ENCODE data around the gene PPARA. TPM values are rescaled to one million over a fixed set of nuclear protein-coding genes. Genes with fewer than 3 reads are reported as not detected.
A peak's percentile ranks its signal among the peaks of the same experiment; 100 is the strongest.

PPARA gene
- total and polyA plus RNA-seq, 12 donors, result 15.5 to 89.5 (median 79.9) TPM

DNA sequence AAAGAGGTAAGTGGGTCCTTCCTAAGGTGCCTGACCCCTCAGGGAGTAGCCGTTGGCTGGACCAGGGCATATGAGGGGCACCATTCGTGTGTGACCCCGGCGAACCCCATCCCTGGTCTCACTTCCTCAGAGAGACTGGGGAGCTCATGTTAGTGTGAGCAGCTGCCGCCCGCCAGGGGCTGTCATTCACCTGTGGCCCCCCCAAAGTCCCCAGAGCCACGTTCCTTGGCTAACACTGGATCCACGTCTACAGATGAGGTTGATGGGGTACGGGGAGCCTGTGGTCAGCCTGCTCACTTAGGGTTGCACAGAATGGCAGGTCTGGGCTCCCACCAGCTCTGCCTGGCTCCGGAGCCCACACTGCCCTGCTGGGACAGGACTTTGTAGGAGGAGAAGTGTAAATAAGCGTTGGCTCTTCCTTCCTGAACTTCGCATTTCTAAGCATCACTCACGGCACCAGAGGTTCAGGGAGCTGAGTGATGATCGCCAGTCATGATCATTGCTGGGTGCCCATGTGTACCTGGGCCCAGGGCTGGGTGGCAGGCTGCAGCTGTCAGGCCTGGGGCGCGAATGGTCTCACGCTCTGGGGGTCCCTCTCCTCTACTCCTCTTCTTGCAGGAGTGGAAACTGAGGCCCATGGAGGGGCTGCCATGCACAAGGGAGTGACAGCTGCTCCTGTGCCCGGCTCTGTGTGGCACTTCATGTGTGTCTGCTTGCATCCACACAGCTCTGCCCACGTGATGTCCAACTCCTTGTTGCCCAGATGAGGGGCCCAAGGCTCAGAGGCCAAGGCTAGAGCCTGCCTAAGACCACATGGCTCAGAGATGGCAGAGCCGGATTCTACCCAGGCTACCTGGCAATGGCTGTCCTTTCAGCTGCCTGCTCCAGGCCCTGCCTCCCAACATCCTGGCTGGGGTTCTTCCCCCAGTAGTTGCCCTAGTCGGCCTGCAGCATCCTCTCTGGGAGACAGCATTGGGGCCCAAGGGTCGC is 128.6 kb downstream of the PPARA start:
- peaks cover 0 to 100% (median 63%) of the 10 kb centered on the region in 9 donors for H3K36me3 ChIP-seq
- H3K9me3 ChIP-seq, result no peaks in the 10 kb centered on the region
- TF ChIP-seq, protein P1, sequence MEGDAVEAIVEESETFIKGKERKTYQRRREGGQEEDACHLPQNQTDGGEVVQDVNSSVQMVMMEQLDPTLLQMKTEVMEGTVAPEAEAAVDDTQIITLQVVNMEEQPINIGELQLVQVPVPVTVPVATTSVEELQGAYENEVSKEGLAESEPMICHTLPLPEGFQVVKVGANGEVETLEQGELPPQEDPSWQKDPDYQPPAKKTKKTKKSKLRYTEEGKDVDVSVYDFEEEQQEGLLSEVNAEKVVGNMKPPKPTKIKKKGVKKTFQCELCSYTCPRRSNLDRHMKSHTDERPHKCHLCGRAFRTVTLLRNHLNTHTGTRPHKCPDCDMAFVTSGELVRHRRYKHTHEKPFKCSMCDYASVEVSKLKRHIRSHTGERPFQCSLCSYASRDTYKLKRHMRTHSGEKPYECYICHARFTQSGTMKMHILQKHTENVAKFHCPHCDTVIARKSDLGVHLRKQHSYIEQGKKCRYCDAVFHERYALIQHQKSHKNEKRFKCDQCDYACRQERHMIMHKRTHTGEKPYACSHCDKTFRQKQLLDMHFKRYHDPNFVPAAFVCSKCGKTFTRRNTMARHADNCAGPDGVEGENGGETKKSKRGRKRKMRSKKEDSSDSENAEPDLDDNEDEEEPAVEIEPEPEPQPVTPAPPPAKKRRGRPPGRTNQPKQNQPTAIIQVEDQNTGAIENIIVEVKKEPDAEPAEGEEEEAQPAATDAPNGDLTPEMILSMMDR (IDR thresholded peaks at IDR 0.05), result no peak
- H3K4me3 ChIP-seq, result no peak overlapping the region
- H3K4me1 ChIP-seq, result peaks cover 4 to 28% (median 17%) of the 10 kb centered on the region in 9 donors
- no peak for DNase-seq
- H3K27ac ChIP-seq, result peak overlapping the region in 2 of 10 donors; percentile 72 to 77
- H3K27me3 ChIP-seq, result no peaks in the 10 kb centered on the region
- intact Hi-C loops (cut with DNase I), result no loop called here
- WGBS, 2 donors, result 94 to 96% methylated on average over 22 of the region's 22 CpGs
- no peak for ATAC-seq

DNA sequence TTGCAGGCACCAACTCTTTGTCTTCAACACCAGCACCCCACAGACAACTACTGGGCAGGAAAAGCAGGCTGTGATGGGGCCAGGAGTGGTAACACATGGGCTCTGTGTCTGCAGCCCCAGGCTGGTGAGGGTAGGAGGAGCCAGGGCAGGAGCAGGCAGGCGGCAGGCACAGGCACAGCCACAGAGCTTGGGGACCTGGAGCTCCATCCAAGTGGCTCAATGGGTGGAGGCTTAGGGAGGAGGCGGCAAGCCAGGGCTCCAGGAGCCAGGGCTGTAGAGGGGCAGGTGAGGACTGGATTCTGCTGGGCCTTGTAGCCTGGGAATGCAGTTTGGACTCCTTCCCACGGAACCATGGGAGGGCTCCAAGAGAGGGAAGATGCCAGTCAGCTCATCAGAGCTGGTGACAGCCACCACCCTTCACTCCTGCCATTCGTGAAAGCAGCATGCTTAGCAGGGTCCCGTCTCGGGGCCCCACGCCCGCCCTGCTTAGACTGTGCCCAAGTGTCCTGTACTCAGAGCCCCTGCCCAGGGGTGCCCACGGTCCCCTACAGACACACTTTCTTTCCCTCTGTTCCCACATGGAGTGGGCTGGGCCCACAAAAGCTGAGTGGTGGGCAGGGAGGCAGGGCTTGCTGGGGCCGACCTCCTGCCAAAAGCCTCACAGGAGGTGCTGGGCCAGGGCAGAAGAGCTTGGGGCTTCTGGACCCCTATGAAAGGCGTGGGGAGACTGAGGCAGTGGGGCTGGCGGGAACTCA is 129.9 kb downstream of the PPARA start:
- ATAC-seq (peak; percentile 21 to 74 (median 60)), DNase-seq (no peak)
- H3K4me3 ChIP-seq, result no peak overlapping the region
- no peaks in the 10 kb centered on the region for H3K27me3 ChIP-seq
- peak overlapping the region; percentile 13 to 88 (median 66) for H3K27ac ChIP-seq
- H3K4me1 ChIP-seq, result peaks cover 4 to 28% (median 17%) of the 10 kb centered on the region in 9 donors
- intact Hi-C loops (cut with DNase I), result no loop called here
- H3K9me3 ChIP-seq, result no peaks in the 10 kb centered on the region
- peaks cover 0 to 100% (median 70%) of the 10 kb centered on the region in 9 donors for H3K36me3 ChIP-seq
- TF ChIP-seq, protein P1 (IDR thresholded peaks at IDR 0.05), result no peak
- WGBS, 2 donors, result 71 to 77% methylated on average over 12 of the region's 12 CpGs

DNA sequence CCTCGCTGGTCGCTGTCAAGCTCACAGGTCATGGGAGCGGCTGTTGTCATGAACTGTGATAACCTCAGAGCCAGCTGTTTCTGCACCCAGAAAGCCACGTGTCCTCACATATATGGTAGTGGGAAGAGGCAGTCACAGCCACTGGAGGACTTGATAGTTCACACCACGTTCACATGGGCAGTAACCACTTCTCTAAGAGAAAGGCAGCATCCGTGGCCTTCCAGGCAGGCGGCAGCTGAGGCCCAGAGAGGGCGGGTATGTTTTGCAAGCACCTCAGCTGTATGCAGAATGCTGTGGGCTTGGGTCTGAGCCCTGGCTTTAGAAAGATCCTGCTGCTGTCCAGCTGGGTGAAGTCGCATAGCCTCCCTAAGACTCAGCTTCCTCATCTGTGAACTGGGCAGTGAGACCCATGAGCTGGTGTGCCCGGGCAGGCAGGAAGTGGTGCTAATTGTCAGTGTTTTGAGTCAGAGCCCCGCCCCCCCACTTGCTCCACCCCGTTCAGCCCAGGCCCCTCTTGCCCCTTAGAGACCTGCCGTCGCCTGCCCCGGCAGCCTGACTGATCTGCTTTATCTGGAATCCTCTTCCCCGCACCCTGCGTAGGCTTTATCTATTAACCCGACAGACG is 130.8 kb downstream of the PPARA start:
- DNase-seq (no peak), ATAC-seq (peak; percentile 55 to 84 (median 66))
- WGBS, 2 donors, result 67 to 77% methylated on average over 19 of the region's 19 CpGs
- H3K27me3 ChIP-seq, result no peaks in the 10 kb centered on the region
- H3K4me3 ChIP-seq, result no peak overlapping the region
- peaks cover 4 to 27% (median 17%) of the 10 kb centered on the region in 9 donors for H3K4me1 ChIP-seq
- peak overlapping the region in 6 of 10 donors; percentile 41 to 88 (median 68) for H3K27ac ChIP-seq
- H3K36me3 ChIP-seq, result peaks cover 0 to 100% (median 71%) of the 10 kb centered on the region in 9 donors
- TF ChIP-seq, protein P1 (IDR thresholded peaks at IDR 0.05), result no peak
- intact Hi-C loops (cut with DNase I), result no loop called here
- no peaks in the 10 kb centered on the region for H3K9me3 ChIP-seq

All from heart right ventricle (tissue), 16 donors.